ENCODE data around the gene HOXC9.

HOXC9 gene

DNA sequence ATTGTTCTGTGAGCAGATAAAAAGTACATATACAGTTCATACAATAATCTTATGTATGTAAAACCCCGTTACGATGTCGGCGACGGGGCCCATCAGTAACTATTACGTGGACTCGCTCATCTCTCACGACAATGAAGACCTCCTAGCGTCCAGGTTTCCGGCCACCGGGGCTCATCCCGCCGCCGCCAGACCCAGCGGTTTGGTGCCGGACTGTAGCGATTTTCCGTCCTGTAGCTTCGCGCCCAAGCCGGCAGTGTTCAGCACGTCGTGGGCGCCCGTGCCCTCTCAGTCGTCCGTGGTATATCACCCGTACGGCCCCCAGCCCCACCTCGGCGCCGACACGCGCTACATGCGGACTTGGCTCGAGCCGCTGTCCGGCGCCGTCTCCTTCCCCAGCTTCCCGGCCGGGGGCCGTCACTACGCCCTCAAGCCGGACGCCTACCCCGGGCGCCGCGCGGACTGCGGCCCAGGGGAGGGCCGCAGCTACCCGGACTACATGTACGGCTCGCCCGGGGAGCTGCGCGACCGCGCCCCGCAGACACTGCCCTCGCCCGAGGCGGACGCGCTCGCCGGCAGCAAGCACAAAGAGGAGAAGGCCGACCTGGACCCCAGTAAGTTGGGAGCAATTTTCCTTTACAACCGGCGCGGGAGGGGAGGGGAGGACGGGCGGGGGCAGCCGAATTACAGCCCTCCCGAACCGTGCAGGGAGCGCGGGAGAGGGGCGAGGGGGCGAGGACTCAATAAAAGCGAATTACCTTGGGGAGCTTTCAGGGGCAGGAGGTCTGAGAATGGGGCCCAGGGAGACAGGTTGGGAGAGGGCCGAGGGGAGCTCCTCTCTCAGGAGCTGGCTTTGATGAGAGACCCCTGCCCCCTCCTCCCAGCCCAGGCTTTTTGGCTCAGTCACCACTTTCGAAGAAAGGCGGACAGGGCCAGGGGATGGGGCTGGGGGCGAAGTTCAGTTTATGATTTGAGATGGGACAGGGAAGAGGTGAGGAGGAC, at the start of gene HOXC9:
Gene HOXC9, plus strand, starts transcription at position 46 of the 999 bp plus-strand sequence. Its CDS starts 28 bp downstream, at position 74.
- DNase-seq (ENCODE audit: low read depth, low spot score): no peak

DNA sequence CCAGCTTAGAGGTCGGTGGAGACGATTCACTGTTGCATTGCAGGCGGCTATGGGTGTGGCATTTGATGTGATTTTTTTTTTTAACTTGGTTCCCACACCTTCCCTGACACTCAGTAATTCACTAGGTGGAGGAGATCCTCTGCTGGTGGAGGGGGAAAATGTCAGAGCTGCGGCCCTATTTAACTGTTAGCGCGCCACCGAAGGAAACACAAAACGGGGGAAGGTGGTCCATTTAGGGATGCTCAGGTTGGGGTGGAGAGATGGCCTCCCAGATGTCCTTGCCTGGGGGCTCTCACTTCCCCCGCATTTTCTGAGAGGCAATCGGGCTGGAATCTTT, 49.6 kb upstream of the HOXC9 start:
- no peak for DNase-seq (ENCODE audit: low read depth, low spot score)

DNA sequence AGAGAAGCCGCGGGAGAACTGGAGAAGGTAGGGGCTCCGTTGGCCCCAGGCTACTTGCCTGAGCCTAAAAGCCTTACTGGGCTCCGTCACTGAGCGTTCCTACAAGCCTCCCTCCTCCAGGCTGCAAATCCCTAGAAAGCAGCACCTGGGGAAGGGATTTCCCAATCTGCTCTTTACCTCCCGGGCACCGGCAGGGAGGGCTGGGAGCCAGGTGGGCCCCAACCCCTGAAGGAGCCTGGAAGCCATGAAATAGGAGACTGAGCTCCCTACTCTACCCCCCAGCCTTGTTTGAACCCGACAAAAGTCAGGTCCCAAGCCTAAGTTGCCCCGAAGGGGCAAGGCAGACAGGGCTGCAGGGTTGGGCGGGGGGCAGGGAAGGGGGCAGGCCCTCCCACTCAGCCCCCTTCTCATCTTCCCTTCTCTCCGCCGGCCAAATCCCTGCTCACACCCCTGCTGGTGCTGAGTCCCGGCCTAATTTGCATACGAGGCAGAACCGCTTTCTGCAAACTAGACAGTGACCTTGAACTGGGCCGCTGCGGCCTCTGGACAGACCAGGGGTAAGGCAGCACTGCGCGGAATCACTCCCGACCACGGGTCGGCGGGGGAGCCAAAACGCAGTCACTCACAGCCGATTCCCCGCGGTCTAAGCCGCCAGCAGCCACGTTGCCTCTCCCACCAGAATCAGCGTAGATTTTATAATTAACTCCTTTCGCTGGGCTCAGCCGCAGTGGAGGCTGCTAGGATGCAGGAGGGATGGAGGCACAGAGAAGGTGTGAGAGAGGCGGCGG, 49.0 kb upstream of the HOXC9 start:
- no peak for DNase-seq (ENCODE audit: low read depth, low spot score)

DNA sequence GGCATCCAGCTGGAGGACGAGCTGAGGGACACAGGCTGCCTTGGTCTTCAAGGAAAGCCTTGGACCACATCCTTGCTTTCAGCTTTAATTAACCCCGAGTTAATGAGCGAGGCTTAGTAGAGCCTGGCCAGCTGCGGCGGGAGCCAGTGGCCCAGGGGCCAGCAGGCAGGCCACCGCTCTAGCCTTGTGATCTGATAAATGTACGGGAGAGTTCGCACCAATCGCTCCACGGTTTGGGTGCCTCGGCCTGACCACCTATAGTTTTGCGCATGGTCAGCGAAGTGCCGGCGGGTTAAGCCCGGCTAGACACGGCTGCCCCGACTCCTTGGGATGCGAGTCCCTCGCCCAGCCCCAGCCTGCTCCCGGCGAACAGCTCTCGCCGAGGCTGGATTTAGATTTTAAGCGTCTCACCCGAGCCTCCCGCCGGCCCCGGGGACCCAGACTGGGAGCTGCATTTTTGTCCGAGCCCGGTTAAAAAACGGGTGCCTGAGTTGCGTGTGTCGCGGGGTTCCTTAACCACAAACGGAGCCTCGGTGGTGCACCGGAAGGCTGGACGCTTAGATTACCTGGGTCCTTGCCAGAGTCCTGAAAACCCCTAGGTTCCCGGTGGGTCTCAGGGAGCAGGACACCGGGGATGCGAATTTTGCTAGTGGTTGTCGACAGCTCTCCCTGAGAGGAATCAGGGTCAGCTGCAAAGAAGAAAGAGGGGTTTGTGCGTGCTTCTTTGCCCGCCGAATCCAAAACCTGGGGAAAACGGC, 48.2 kb upstream of the HOXC9 start:
- DNase-seq (ENCODE audit: low read depth, low spot score): no peak

DNA sequence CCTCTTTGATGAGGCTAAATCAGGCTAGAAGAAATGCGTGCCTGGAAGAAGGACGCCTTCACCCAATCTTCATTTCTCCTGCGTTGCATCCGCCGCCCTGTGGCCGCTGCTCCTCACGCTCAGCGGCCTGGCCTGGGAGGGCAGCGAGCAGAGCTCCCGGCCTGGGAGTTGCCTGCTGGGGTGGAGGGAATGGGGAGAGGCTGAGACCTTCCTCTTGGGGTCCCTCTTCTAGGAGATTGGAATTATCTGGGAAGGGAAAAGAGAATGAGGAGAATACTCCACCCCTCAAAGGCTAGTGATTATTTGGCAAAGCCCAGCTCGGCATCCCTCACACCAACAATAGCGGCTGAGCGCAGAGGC, 47.6 kb upstream of the HOXC9 start:
- DNase-seq (ENCODE audit: low read depth, low spot score): no peak

DNA sequence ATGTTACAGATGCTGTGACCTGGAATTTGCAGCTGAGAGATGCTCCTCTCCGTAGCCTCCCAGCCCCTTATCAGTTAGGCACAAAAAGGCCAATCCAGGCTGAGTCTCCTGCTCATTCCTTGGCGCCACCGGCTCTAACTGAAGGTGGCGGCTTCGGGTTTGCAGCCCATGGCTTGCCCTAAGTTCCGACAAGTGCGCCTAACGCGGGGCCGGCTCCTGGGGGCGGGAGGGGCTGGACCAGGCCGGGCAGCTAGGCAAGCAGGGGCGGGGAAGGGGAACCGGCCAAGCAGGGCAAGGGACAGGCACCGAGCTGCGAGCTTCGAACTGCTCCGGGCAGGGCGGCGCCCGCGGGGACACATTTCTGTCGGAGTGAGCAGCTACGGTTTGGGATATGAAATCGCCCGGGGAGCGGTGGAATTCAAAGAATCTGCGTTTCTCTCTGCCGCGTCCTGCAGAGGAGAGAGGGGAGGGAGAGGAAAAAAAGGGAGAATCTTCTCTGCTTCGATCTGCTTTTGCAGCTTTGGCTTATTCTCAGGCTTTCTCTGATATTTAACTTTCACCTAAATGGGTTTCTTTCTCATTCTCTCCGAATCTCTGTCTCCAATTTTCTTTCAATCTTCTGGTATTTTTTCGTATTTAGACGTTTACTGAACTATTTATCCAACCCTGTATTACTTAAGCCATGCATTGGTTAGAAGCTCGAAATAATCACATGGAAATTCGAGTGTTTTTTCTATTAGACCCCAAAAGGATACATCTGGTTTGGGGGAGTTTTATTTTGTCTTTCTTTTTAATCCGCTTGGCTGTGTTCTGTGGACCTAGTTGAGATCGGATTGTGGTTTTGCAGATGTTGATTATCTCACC, 46.9 kb upstream of the HOXC9 start:
- DNase-seq (ENCODE audit: low read depth, low spot score): no peak

DNA sequence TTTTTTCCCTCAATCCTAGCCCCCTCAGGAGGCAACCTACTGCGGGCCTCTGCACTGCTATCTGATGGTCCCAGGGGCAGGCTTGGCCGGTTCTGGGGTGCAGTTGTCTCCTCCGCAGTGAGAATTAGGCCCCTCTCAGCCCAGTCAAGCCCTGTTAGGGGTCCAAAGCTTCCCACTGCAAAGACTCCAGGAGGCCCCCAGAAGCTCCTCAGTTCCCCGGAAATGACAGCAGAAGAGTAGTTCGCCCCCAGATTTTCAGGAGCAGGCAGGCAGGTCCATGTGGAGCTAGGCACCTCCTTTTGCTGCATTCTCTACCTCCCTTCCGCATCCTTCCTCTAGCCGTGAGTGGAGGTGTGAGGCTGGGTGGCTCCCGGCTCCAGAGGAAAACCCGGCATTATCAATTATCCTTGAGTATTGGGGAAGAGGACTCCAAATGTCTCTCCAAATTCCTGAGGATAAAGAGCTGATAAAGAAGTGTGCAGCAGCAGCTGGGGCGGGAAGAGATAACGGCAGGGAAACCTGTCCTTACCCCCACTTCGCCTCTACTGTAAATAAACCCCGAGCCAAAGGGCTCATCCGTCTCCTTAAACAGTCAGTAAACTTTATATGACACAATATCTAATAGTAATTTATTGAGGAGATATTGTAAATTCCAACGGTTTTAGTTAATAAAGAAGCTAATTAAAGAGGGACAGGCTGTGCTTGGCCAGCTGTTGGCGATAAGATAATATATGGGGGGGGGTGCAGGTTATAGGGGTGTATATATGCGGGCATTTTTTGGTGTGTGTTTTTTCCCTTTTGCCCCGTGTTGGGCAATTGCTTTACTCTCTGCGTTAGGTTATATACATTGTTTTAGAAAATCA, 45.9 kb upstream of the HOXC9 start:
- DNase-seq (ENCODE audit: low read depth, low spot score): no peak

DNA sequence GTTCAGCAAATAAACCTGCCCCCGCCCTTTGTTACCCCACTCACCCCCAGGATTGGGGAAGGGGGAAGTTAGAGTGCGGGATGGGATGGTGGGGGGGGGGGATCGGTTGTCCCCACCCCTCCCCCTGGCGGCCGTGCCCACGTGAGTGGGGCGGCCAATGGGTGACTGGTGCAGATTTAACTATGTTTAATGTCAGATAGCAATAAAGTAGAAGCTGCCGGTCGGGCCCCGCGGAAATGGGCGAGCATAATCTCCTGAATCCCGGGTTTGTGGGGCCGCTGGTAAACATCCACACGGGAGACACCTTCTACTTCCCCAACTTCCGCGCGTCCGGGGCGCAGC, 45.3 kb upstream of the HOXC9 start, which contains the start of gene HOXC12:
Gene HOXC12, plus strand, starts transcription at position 210 of the 342 bp plus-strand sequence. Its CDS starts 27 bp downstream, at position 237.
- no peak for DNase-seq (ENCODE audit: low read depth, low spot score)

DNA sequence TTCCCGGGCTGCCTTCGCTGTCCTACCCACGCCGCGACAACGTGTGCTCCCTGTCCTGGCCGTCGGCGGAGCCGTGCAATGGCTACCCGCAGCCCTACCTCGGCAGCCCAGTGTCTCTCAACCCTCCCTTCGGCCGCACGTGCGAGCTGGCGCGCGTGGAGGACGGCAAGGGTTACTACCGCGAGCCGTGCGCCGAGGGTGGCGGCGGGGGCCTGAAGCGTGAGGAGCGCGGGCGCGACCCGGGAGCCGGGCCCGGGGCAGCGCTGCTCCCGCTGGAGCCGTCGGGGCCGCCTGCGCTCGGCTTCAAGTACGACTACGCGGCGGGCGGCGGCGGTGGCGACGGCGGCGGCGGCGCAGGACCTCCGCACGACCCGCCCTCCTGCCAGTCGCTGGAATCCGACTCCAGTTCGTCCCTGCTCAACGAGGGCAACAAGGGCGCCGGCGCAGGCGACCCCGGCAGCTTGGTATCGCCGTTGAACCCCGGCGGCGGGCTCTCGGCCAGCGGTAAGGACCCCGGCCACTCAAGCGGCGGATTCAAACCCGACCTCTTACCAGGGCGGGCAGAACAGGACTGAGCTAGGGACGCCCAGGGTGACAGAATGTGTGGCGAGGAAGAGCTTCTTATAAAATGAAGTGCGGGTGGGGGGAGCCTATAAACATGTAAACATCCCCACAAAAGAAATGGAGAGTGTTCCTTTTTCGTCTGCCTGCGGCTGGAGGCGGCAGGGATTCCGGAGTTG, 44.8 kb upstream of the HOXC9 start:
- no peak for DNase-seq (ENCODE audit: low read depth, low spot score)

DNA sequence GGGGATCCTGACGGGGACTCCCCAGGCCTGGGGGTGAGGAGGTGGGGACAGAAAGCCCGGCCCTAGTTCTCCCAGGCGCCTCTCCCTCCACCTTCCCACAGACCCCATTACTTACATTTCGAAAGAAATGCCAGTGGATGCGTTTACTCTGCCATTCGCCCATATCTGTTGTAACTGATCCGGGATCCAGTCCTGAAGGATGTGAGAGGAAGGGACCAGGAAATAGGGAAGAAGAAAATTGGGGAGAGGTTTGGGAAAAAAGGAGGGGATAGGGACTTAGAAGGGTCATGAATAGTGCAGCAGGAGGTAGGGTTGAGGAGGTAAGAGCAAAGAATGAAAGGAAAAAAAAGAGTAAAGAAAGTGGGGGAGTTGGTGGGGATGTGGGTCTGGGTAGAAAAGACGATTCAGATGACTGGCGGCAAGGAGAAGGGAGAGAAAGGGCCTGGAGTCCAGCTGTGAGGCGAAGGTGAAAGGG, 44.1 kb upstream of the HOXC9 start:
- no peak for DNase-seq (ENCODE audit: low read depth, low spot score)

DNA sequence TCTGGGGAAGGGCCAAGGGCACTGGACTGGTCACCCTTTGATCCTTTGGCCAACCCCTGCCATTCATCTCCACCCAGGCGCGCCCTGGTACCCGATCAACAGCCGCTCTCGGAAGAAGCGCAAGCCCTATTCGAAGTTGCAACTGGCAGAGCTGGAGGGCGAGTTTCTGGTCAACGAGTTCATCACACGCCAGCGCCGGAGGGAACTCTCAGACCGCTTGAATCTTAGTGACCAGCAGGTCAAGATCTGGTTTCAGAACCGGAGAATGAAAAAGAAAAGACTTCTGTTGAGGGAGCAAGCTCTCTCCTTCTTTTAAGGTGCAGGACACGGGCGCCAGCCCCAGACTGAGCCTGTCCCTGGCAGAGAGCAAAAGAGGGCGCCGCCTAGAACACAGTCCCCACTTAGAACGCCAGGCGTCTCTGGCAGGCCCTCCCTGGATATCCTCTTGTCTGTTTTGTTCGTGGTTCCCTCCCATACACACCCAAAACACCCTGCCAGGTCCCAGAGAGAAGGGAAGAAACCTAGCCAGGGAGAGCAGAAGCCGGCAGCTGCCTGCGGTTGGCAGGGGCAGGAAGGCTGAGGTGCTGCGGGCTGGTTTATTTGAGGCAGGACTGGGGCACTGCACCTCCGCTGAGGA, 43.6 kb upstream of the HOXC9 start:
- no peak for DNase-seq (ENCODE audit: low read depth, low spot score)

DNA sequence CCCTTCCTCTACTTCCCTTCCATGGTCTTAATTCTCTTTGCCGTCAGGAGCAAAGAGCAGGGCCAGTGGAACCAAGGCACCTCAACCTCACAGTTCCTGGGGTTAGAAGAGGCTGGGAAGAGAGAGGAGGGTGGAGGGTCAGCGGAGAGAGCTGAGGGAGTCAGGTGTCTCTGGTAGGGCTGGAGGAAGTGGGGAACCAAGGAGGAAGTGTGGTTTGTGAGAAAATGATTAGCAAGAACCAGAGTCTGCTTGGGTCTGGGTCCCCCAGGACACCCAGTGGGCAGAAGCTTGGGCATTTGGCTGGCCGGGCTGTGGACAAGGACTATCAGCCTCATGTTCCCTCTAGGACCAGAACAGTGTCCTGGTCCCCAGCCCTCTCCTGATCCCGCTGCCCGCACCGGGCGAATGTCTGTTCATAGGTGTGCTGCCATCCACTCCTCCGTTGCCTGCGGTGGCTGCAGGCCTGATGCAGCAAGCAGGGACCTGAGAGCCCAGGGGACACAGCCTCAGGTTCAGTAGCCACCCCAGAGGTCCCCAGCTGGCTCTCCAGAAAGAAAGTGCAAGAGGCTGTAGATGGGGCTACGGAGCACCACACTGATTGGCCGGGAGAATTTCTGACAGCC, 42.9 kb upstream of the HOXC9 start:
- no peak for DNase-seq (ENCODE audit: low read depth, low spot score)

DNA sequence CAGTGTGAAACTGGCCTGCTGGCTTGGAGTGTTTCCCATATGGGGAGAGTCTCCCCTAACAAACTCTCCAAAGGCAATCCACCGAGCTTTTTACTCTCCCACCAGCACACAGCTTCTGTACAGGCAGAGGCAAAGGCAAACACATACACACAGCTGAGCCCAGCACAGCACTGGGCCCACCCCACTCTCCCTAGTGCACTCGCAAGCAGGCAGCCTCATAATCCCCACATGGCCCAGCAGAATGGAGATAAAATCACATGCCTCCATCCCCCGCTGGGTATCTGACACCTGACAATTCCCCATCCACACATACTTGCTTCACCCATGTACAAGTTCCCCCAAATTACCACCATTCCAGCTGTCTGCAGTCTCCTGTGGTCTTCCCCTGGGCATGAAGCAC, 41.8 kb upstream of the HOXC9 start:
- no peak for DNase-seq (ENCODE audit: low read depth, low spot score)

DNA sequence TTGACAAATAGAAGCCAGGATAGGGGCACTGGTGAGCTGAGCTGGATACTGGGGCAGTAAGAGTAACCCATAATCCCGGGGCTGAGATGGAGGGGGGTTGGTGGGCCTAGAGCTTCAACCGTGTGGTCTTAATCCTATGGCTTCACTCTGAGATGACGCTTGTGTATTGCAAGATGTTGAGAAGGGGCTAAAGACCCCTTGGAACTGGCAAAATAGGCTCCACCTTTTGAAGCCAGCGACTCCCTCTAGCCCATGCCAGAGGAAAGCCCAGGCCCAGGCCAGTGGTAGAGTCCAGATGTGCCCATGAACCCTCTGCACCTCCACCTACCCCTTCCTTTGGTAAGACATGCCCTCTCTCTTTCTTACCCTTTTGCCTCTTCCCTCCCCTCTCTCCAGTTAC, 40.6 kb upstream of the HOXC9 start:
- DNase-seq (ENCODE audit: low read depth, low spot score): no peak

DNA sequence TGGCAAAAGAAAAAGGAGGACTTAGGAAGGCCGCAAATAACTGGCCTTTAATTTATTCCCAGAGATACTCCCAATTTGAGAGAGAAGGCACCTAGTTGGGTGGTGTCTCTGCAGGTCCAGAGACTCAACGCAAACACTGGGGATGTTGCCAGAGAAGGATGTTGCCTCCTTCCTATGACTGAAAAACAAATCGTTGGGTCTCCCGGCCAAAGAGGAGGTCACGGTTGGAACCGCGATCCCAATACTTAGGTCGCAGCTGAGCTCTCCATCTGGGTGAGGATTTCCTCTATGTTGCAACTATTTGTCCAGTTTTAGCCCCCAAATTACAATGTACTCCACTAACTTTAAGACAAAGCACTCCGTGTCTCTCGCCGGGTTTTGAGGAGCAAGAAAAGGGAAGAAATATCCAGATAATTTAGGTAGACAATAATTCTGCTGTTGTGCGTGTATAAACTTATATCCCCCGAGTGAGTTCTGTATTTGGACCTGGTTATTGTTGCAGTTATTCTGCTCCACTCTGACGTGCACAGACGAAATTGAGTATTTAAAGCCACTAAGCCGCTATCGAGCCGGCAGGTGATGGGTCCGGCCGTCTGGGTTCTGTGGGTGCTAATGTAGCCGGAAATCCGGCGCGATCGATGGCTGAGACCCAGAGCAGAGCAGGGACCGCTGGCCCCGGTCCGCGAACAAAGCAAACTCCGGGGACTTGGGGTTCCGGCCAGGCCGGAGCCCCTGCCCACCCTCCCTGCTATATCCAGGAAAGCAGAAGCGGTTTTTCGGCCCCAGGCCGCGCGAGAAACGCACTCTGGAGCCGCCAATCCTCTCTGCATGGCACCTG, 39.6 kb upstream of the HOXC9 start:
- no peak for DNase-seq (ENCODE audit: low read depth, low spot score)

DNA sequence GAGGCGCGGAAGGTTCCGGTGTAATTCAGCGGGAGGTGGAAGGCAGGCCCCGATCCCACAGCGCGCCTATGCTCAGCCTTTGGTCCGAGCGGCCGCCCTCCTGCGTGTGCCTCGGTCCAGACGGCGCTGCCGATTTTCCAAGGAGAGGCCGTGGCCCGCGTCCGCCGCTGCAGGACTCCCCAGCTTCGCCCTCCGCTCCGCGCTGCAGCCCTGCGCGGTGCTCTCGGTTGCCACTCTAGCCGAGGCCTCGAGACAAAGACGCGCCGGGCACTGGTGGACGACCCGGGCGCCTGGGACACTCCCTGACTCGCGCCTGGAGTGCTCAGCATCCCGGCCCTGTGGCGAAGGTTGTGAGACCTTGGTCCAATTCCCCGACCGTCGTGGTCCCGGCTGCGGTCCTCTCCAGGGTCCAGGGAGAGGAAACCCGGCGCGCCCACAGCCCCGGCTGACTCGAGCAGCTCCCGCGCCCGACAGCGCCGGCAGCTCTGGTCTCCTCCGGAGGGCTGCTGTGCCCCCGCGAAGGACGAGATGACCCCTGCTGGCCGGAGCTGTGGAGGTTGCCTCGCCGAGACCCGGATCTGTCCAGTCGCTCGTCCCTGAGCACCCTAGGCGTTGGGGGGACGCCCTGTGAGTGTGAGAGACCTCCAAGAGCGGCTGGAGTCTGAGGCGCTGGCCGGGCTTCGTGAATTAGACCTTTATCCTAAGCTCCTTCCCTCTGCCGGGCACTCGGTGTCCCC, 38.8 kb upstream of the HOXC9 start:
- DNase-seq (ENCODE audit: low read depth, low spot score): no peak

DNA sequence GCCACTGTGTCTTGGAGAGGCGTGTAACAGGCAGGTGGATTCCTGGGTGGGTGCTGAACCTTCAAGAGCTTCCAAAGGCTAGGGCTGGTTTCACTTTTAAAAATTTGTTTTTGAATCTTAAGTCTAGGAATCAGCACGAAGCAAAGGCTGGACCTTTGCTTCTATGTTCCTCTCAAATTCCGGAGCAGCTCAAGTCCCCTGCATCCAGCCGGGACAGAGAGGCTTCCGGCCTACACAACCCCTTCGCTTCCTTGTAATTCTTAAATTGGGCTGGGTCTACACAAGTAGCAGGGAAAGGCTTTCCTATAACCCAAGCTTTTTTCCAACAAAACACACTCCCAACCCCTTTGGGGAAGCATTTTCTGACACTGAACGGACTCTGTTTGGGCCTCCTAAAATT, 37.0 kb upstream of the HOXC9 start:
- no peak for DNase-seq (ENCODE audit: low read depth, low spot score)

Measured in activated naive CD8-positive, alpha-beta T cell treated with anti-CD3 and anti-CD28 coated beads, Interleukin-2, amount 50 U/mL, for 16 hours (primary cell).